Uterus (tissue), 4 donors: ENCODE results near the gene CCDC85B. TPM values are rescaled to one million over a fixed set of nuclear protein-coding genes. Genes with fewer than 3 reads are reported as not detected.

Source experiments
- DNase-seq, 2 donors: peaks; one replicate each; pipeline ENCODE4 v3.0.0-alpha.2; 2019 to 2020
- H3K27ac ChIP-seq, 2 donors: fragments of 200-600 bp; sonication (generic); 1 replicate in 1 of 2; 2 replicates in 1 of 2; pipeline ENCODE4 v1.5.1; 2016 to 2018
- H3K27me3 ChIP-seq, 2 donors: fragments of 200-600 bp; sonication (generic); one replicate each; pipeline ENCODE4 v1.5.1; 2018 to 2019; ENCODE audit warnings: control low read depth in 1 of 2
- H3K36me3 ChIP-seq, 2 donors: fragments of 200-600 bp; sonication (generic); one replicate each; pipeline ENCODE4 v1.5.1; 2019; ENCODE audit warnings: control low read depth in 1 of 2
- H3K4me1 ChIP-seq, 2 donors: fragments of 200-600 bp; sonication (generic); one replicate each; pipeline ENCODE4 v1.5.1; 2018 to 2019; ENCODE audit warnings: control low read depth in 1 of 2
- H3K4me3 ChIP-seq, 2 donors: fragments of 200-600 bp; sonication (generic); 1 replicate in 1 of 2; 2 replicates in 1 of 2; pipeline ENCODE4 v1.5.1; 2018 to 2019; ENCODE audit warnings: mild to moderate bottlenecking in 1 of 2
- H3K9me3 ChIP-seq, 2 donors: fragments of 200-600 bp; sonication (generic); one replicate each; pipeline ENCODE4 v1.5.1; 2019; ENCODE audit warnings: control low read depth in 1 of 2
- POLR2A ChIP-seq, 2 donors: fragments of 450-650 bp; IDR thresholded peaks; one replicate each; pipeline ENCODE4 v1.6.1; 2016; ENCODE audit warnings: antibody characterized with exemption in 2 of 2, mild to moderate bottlenecking in 1 of 2, moderate library complexity in 1 of 2
- intact Hi-C: fragments of 100-400 bp; cut with DNase I; formaldehyde crosslinking; loops from one replicate; pipeline ENCODE4 v1.15.1; 2023; ENCODE audit warnings: low total_unique reads
- total RNA-seq, 4 donors: library from RNA; depleted of rRNA in 3 of 4; stranded (reverse); fragments of >200 nt in 3 of 4; gene quantifications; one replicate each; pipeline versions ENCODE4 v1.1.0 to v1.2.4, GENCODE V29; 2014 to 2023
- TF ChIP-seq, protein P1 (sequence below), 4 experiments: fragments of 200-600 bp in 2 of 4; fragments of 450-650 bp in 2 of 4; sonication (generic) in 2 of 4; IDR thresholded peaks; one replicate each; pipeline ENCODE4 v1.5.1; 2016 to 2019; ENCODE audit warnings: antibody characterized with exemption in 4 of 4, mild to moderate bottlenecking in 2 of 4, moderate library complexity in 1 of 4
- donor health status: DM: yes; HTN: yes; CAD: no.

The CCDC85B gene
- total RNA-seq, 4 donors from 2014 or later: 22.3 to 141 (median 54.5) TPM

DNA sequence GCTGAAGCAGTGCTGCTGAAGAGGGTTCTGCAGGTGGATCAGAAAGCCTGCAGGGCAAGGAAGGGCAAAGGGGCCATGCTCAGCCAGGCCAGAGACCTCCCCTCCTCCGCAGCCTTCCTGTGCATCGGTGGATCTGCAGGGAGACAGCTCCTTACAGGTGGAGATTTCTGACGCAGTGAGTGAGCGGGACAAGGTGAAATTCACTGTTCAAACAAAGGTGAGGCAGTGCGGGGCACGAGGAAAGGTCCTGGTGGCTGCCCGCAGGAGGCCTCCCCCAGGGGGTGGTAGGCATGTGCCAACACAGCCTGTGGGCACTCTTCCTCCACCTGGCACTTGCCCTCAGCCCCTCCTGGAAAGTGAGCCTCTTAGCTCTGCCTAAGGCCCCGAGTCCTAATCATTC lies 41.1 kb upstream of the CCDC85B start:
- H3K9me3 ChIP-seq: no peaks in the 10 kb centered on the region
- H3K4me1 ChIP-seq: no peaks in the 10 kb centered on the region
- no peaks in the 10 kb centered on the region for H3K27me3 ChIP-seq
- intact Hi-C loops: no loop called here
- TF ChIP-seq, protein P1, sequence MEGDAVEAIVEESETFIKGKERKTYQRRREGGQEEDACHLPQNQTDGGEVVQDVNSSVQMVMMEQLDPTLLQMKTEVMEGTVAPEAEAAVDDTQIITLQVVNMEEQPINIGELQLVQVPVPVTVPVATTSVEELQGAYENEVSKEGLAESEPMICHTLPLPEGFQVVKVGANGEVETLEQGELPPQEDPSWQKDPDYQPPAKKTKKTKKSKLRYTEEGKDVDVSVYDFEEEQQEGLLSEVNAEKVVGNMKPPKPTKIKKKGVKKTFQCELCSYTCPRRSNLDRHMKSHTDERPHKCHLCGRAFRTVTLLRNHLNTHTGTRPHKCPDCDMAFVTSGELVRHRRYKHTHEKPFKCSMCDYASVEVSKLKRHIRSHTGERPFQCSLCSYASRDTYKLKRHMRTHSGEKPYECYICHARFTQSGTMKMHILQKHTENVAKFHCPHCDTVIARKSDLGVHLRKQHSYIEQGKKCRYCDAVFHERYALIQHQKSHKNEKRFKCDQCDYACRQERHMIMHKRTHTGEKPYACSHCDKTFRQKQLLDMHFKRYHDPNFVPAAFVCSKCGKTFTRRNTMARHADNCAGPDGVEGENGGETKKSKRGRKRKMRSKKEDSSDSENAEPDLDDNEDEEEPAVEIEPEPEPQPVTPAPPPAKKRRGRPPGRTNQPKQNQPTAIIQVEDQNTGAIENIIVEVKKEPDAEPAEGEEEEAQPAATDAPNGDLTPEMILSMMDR (IDR thresholded peaks at IDR 0.05): no peak
- no peak for TF ChIP-seq POLR2A (IDR thresholded peaks at IDR 0.05)
- no peak overlapping the region for H3K4me3 ChIP-seq
- no peak overlapping the region for H3K27ac ChIP-seq
- H3K36me3 ChIP-seq: no peaks in the 10 kb centered on the region
- no peak for DNase-seq

DNA sequence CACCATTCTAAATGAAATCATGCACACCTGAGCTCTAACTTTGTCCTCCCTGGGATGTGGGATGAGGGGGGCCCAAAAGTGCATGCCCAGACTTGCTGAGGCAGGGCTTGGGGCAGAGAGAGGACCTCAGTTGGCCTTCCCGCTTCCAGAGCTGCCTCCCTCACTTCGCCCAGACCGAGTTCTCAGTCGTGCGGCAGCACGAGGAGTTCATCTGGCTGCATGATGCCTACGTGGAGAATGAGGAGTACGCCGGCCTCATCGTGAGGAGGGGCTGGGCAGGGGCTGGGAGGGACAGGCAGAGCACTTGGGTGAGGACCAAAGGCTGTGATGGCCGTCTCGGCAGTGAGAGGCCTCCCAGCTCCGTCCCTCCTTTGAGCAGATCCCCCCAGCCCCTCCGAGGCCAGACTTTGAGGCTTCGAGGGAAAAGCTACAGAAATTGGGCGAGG lies 40.7 kb upstream of the CCDC85B start:
- DNase-seq: no peak
- Histone ChIP-seq H3K4me1 (no peaks in the 10 kb centered on the region), H3K4me3 (no peak overlapping the region), H3K36me3 (no peaks in the 10 kb centered on the region), H3K27ac (no peak overlapping the region), H3K9me3 (no peaks in the 10 kb centered on the region), H3K27me3 (no peaks in the 10 kb centered on the region)
- TF ChIP-seq, protein P1 (IDR thresholded peaks at IDR 0.05): no peak
- no peak for TF ChIP-seq POLR2A (IDR thresholded peaks at IDR 0.05)
- intact Hi-C loops: no loop called here

DNA sequence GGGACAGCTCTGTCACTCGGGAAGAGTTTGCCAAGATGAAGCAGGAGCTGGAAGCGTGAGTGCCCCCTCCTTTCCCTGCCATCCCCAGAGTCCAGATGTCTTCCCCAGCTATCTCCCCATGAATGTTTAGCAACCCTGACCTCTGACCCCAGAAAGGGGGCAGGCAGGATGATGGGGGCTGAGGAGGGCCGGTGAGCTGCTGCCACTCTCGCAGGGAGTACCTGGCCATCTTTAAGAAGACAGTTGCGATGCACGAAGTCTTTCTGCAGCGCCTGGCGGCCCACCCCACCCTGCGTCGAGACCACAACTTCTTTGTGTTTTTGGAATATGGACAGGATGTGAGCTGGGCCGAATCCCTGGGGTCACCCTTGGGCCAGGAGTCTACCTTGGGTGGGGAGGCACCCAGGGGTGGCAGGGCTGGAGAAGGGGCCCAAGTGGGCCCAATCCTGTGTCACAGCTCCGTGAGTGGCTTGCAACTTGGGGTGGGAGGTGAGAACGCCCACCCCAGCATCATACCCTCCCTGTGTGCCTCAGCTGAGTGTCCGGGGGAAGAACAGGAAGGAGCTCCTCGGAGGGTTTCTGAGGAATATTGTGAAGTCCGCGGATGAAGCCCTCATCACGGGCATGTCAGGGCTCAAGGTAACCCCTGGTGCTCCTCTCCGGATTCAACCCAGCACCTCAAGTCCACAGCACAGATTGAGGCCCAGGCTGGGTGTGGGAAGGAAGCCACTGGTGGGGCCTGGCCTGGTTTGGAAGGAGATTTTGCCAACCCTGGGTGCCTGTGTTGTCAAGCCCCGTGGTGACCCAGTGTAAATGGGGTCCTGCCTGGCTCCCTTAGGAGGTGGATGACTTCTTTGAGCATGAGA lies 40.0 kb upstream of the CCDC85B start:
- intact Hi-C loops: no loop called here
- no peak overlapping the region for H3K4me3 ChIP-seq
- no peaks in the 10 kb centered on the region for H3K9me3 ChIP-seq
- TF ChIP-seq, protein P1 (IDR thresholded peaks at IDR 0.05): no peak
- no peak for TF ChIP-seq POLR2A (IDR thresholded peaks at IDR 0.05)
- no peaks in the 10 kb centered on the region for H3K4me1 ChIP-seq
- no peak overlapping the region for H3K27ac ChIP-seq
- DNase-seq: no peak
- H3K36me3 ChIP-seq: no peaks in the 10 kb centered on the region
- no peaks in the 10 kb centered on the region for H3K27me3 ChIP-seq

DNA sequence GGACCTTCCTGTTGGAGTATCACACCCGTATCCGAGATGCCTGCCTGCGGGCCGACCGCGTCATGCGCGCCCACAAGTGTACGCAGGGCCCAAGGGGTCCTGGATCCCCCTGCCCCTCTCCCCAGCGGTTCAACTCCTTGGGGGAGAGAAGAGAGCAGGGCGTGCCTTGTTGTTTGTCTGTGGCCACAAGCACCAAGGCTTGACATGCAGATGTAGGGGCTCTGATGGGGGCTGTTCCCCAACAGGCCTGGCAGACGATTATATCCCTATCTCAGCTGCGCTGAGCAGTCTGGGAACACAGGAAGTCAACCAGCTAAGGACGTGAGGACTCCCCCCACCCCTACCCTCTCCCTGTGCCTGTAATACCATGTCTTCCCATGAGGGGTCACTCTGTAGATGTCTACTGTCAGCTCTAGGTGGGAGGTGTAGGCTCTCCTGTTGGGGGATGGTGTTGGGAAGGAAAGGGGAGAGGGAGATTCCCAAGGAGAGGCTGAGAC lies 39.3 kb upstream of the CCDC85B start:
- intact Hi-C loops: no loop called here
- H3K36me3 ChIP-seq: no peaks in the 10 kb centered on the region
- TF ChIP-seq, protein P1 (IDR thresholded peaks at IDR 0.05): no peak
- TF ChIP-seq POLR2A (IDR thresholded peaks at IDR 0.05): no peak
- no peak overlapping the region for H3K4me3 ChIP-seq
- no peaks in the 10 kb centered on the region for H3K4me1 ChIP-seq
- no peaks in the 10 kb centered on the region for H3K9me3 ChIP-seq
- no peaks in the 10 kb centered on the region for H3K27me3 ChIP-seq
- DNase-seq: no peak
- no peak overlapping the region for H3K27ac ChIP-seq

DNA sequence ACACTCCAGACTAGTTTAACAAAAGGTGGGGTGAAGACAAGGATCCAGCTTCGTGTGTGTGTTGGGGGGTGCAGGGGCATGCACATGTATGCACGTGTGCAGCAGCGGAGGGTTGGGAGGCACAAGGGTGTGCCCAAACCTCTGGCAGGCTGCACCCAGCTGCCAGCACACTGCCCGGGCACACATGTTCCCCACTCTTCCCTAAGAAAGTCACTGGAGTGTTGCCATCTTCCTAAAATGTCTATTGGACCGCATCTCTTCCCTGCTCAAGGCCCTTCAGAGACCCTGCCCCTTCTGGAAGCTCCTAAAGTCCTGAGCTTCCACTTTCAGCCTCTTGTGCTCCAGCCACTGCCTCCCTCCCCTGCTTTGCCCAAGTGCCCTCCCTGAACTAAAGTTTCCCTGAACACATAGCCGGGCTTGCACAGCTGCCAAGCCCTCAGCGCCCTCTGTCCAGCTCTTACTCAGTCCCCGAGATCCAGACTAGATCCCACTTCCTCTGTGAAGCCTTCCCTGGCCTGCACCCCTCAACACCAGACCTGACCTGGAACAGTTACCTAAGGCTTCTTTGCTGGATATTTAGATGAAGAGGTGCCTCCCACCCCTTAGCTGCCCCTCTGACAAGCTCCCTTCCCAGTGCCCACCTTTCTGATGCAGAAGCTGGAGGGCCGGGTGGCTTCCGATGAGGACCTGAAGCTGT lies 38.5 kb upstream of the CCDC85B start:
- TF ChIP-seq, protein P1 (IDR thresholded peaks at IDR 0.05): no peak
- TF ChIP-seq POLR2A (IDR thresholded peaks at IDR 0.05): no peak
- intact Hi-C loops: no loop called here
- no peaks in the 10 kb centered on the region for H3K36me3 ChIP-seq
- H3K9me3 ChIP-seq: no peaks in the 10 kb centered on the region
- peaks cover 0 to 6% of the 10 kb centered on the region in 2 donors for H3K4me1 ChIP-seq
- no peak overlapping the region for H3K4me3 ChIP-seq
- no peak for DNase-seq
- H3K27ac ChIP-seq: no peak overlapping the region
- no peaks in the 10 kb centered on the region for H3K27me3 ChIP-seq
